Vagina (tissue), 2 donors: ENCODE results near the gene PTF1A. TPM values are rescaled to one million over a fixed set of nuclear protein-coding genes. Genes with fewer than 3 reads are reported as not detected.
"Not testable (repeated sequence)": the region's sequence is repeated elsewhere in the genome, so short reads cannot be mapped to it uniquely, and the experiment has no call there.

ENCODE experiments used
- DNase-seq, 2 donors: peaks; one replicate each; pipeline ENCODE4 v3.0.0-alpha.2; 2017; ENCODE audit errors: extremely low spot score in 2 of 2
- H3K27ac ChIP-seq: fragments of 200-600 bp; sonication (generic); one replicate; pipeline ENCODE4 v1.5.1; 2019
- H3K27me3 ChIP-seq: fragments of 200-600 bp; sonication (generic); one replicate; pipeline ENCODE4 v1.5.1; 2019
- H3K36me3 ChIP-seq, 2 donors: fragments of 200-600 bp; sonication (generic); one replicate each; pipeline ENCODE4 v1.5.1; 2017 to 2019
- H3K4me1 ChIP-seq: fragments of 200-600 bp; sonication (generic); one replicate; pipeline ENCODE4 v1.5.1; 2019
- H3K4me3 ChIP-seq, 2 donors: fragments of 200-600 bp; sonication (generic); 1 replicate in 1 of 2; 2 replicates in 1 of 2; pipeline ENCODE4 v1.5.1; 2016 to 2019
- H3K9me3 ChIP-seq: fragments of 200-600 bp; sonication (generic); one replicate; pipeline ENCODE4 v1.5.1; 2019
- CTCF ChIP-seq, 3 experiments: fragments of 450-650 bp in 2 of 3; fragments of 200-600 bp in 1 of 3; sonication (generic) in 1 of 3; IDR thresholded peaks; one replicate each; pipeline ENCODE4 v1.5.1; 2017 to 2019; ENCODE audit warnings: antibody characterized with exemption in 3 of 3, mild to moderate bottlenecking in 2 of 3, moderate library complexity in 2 of 3
- POLR2A ChIP-seq, 2 donors: fragments of 450-650 bp; IDR thresholded peaks; one replicate each; pipeline ENCODE4 v1.6.1; 2017; ENCODE audit warnings: antibody characterized with exemption in 2 of 2, mild to moderate bottlenecking in 2 of 2, moderate library complexity in 2 of 2
- POLR2AphosphoS5 ChIP-seq, 2 donors: sonication (generic); formaldehyde crosslinking; IDR thresholded peaks; one replicate each; pipeline ENCODE4 v1.9.0; 2017; ENCODE audit warnings: antibody characterized with exemption in 2 of 2, mild to moderate bottlenecking in 2 of 2, low read depth in 1 of 2; ENCODE audit not compliant: insufficient read depth in 1 of 2
- intact Hi-C: fragments of 100-400 bp; cut with DNase I; formaldehyde crosslinking; loops from one replicate; pipeline ENCODE4 v1.15.1; 2023
- small RNA-seq: library from RNA; depleted of rRNA; stranded (forward); fragments of <200 nt; gene quantifications from one replicate; pipeline ENCODE3, GENCODE V24; 2016
- total RNA-seq: library from RNA; depleted of rRNA; stranded (reverse); fragments of >200 nt; gene quantifications from one replicate; pipeline ENCODE4 v1.2.3, GENCODE V29; 2016

The PTF1A gene
- total RNA-seq, 1 donor from 2014 or later, result not detected

GRCh38 chr10:23230582-23230981 lies 38.5 kb downstream of the PTF1A start:
- Histone ChIP-seq H3K4me1 (no peaks in the 10 kb centered on the region), H3K27ac (no peak overlapping the region), H3K4me3 (no peak overlapping the region), H3K9me3 (no peaks in the 10 kb centered on the region), H3K27me3 (no peaks in the 10 kb centered on the region), H3K36me3 (no peaks in the 10 kb centered on the region)
- TF ChIP-seq CTCF (IDR thresholded peaks at IDR 0.05), result no peak
- no peak for TF ChIP-seq POLR2AphosphoS5 (IDR thresholded peaks at IDR 0.05; ENCODE audit: insufficient read depth in 1 of 2, low read depth in 1 of 2)
- TF ChIP-seq POLR2A (IDR thresholded peaks at IDR 0.05), result no peak
- intact Hi-C loops, result no loop called here
- DNase-seq, result no peak

- Histone ChIP-seq H3K9me3 (no peaks in the 10 kb centered on the region), H3K4me1 (no peaks in the 10 kb centered on the region), H3K36me3 (no peaks in the 10 kb centered on the region), H3K4me3 (no peak overlapping the region), H3K27ac (no peak overlapping the region), H3K27me3 (no peaks in the 10 kb centered on the region)
- intact Hi-C loops, result no loop called here
- TF ChIP-seq POLR2A (IDR thresholded peaks at IDR 0.05), result no peak
- TF ChIP-seq CTCF (IDR thresholded peaks at IDR 0.05), result no peak
- no peak for TF ChIP-seq POLR2AphosphoS5 (IDR thresholded peaks at IDR 0.05; ENCODE audit: insufficient read depth in 1 of 2, low read depth in 1 of 2)
- DNase-seq, result no peak
These were observed 45.9 kb downstream of the PTF1A start for GRCh38 chr10:23238015-23238414.

GRCh38 chr10:23241779-23242178 lies 49.7 kb downstream of the PTF1A start:
- H3K4me1 ChIP-seq, H3K9me3 ChIP-seq, DNase-seq, H3K4me3 ChIP-seq, H3K27me3 ChIP-seq, H3K27ac ChIP-seq, H3K36me3 ChIP-seq, intact Hi-C loops: not testable (repeated sequence)

Small RNA genes lying within 50 kb of the gene (small RNA-seq; reads per million reads assigned to genes)
- not detected for gene RF00561

Other genes with a start within 250 kb of the PTF1A start
- 15.2 TPM for gene MSRB2, start 96.7 kb upstream of the PTF1A start, total RNA-seq
- not detected for gene C10orf67, start 152.5 kb downstream of the PTF1A start, total RNA-seq
- gene OTUD1, start 246.8 kb downstream of the PTF1A start, total RNA-seq, result 8.1 TPM